Keratinocyte (primary cell): ENCODE results near the gene DPH1. TPM values are rescaled to one million over a fixed set of nuclear protein-coding genes. Genes with fewer than 3 reads are reported as not detected.

Experiments used
- DNase-seq: peaks from one replicate; pipeline ENCODE4 v3.0.0-alpha.2; 2011; ENCODE audit warnings: low read depth, missing footprints, low spot score
- FAIRE-seq: peaks from 2 replicates; lab custom pipeline; 2011; peaks lifted over from hg19 to GRCh38; lab: Jason Lieb, UNC
- H2AFZ ChIP-seq: 2 replicates; pipeline ENCODE4 v1.6.0; 2012; ENCODE audit warnings: low read length, control low read depth, inconsistent platforms; ENCODE audit not compliant: control insufficient read depth
- H3K27ac ChIP-seq: 2 replicates; pipeline ENCODE4 v1.5.1; 2011; ENCODE audit warnings: low read length; ENCODE audit not compliant: control insufficient read depth, insufficient read depth
- H3K27me3 ChIP-seq: 3 replicates; pipeline ENCODE4 v1.6.0; 2011; ENCODE audit warnings: low read length; ENCODE audit not compliant: control insufficient read depth, insufficient read depth; ENCODE audit errors: extremely low read depth
- H3K36me3 ChIP-seq, 2 experiments: 2 replicates in 1 of 2; 3 replicates in 1 of 2; pipeline ENCODE4 v1.5.1; 2011; ENCODE audit warnings: low read length in 2 of 2, mild to moderate bottlenecking in 1 of 2; ENCODE audit not compliant: control insufficient read depth in 2 of 2, insufficient read depth in 2 of 2; ENCODE audit errors: extremely low read depth in 1 of 2
- H3K4me1 ChIP-seq: 3 replicates; pipeline ENCODE4 v1.5.1; 2011; ENCODE audit warnings: low read length; ENCODE audit not compliant: control insufficient read depth, insufficient read depth; ENCODE audit errors: extremely low read depth
- H3K4me2 ChIP-seq: 3 replicates; pipeline ENCODE4 v1.6.0; 2011; ENCODE audit warnings: low read depth, low read length; ENCODE audit not compliant: control insufficient read depth, insufficient read depth; ENCODE audit errors: extremely low read depth
- H3K4me3 ChIP-seq, 3 experiments: fragments of 200-600 bp in 1 of 3; sonication (generic) in 1 of 3; 2 replicates in 2 of 3; 3 replicates in 1 of 3; pipeline ENCODE4 v1.5.1; 2011 to 2016; ENCODE audit warnings: low read length in 3 of 3, mild to moderate bottlenecking in 3 of 3, control low read depth in 2 of 3, inconsistent platforms in 1 of 3, low read depth in 1 of 3, mixed read lengths in 1 of 3, mixed run types in 1 of 3, moderate library complexity in 1 of 3; ENCODE audit not compliant: control insufficient read depth in 2 of 3, insufficient read depth in 2 of 3; ENCODE audit errors: extremely low read depth in 1 of 3
- H3K79me2 ChIP-seq: 2 replicates; pipeline ENCODE4 v1.6.0; 2012; ENCODE audit warnings: low read length; ENCODE audit not compliant: control insufficient read depth, insufficient read depth
- H3K9ac ChIP-seq: 3 replicates; pipeline ENCODE4 v1.6.0; 2011; ENCODE audit warnings: low read length; ENCODE audit not compliant: control insufficient read depth, insufficient read depth; ENCODE audit errors: extremely low read depth
- H3K9me1 ChIP-seq: 3 replicates; pipeline ENCODE4 v1.6.0; 2011; ENCODE audit warnings: low read length; ENCODE audit not compliant: control insufficient read depth, insufficient read depth; ENCODE audit errors: extremely low read depth
- H3K9me3 ChIP-seq: 2 replicates; pipeline ENCODE4 v1.5.1; 2012; ENCODE audit warnings: low read depth, low read length; ENCODE audit not compliant: control insufficient read depth
- H4K20me1 ChIP-seq: 3 replicates; pipeline ENCODE4 v1.6.0; 2011; ENCODE audit warnings: low read length; ENCODE audit not compliant: control insufficient read depth, insufficient read depth; ENCODE audit errors: extremely low read depth
- EZH2 ChIP-seq: IDR thresholded peaks from one replicate; pipeline ENCODE4 v1.6.1; 2012; ENCODE audit warnings: inconsistent platforms, mild to moderate bottlenecking, low read length, moderate library complexity
- dilution Hi-C: fragments of 300-500 bp; cut with MboI; formaldehyde crosslinking; loops from one replicate; pipeline ENCODE4 v1.7.0; 2020; ENCODE audit warnings: low sequenced_read_pairs; ENCODE audit not compliant: extremely low pct_ligation_motif_present
- polyA plus RNA-seq, 5 experiments: library from polyadenylated mRNA; depleted of rRNA in 3 of 5; stranded (reverse) in 3 of 5; stranded (forward) in 1 of 5; unstranded in 1 of 5; fragments of >200 nt; gene quantifications; 1 replicate in 1 of 5; 2 replicates in 3 of 5; 3 replicates in 1 of 5; pipeline versions ENCODE4 v1.2.1 to v1.2.3, GENCODE V29; 2011 to 2012; ENCODE audit warnings: missing spikeins in 2 of 5, low read depth in 1 of 5, low replicate concordance in 1 of 5
- TF ChIP-seq, protein P1 (sequence below), 3 experiments: IDR thresholded peaks in 1 of 3; conservative IDR thresholded peaks in 1 of 3; optimal IDR thresholded peaks in 1 of 3; 2 replicates in 2 of 3; 3 replicates in 1 of 3; pipeline versions ENCODE3 to v1.5.1; 2011; ENCODE audit warnings: low read length in 3 of 3, mild to moderate bottlenecking in 3 of 3, moderate library complexity in 2 of 3, control low read depth in 1 of 3, inconsistent platforms in 1 of 3; ENCODE audit not compliant: insufficient read depth in 2 of 3; ENCODE audit errors: extremely low read depth in 1 of 3

Gene DPH1
- polyA plus RNA-seq, 1 donor (not counting 4 experiments of a cell fraction or from before 2014, with no cell fraction given), result 18.9 TPM

DNA sequence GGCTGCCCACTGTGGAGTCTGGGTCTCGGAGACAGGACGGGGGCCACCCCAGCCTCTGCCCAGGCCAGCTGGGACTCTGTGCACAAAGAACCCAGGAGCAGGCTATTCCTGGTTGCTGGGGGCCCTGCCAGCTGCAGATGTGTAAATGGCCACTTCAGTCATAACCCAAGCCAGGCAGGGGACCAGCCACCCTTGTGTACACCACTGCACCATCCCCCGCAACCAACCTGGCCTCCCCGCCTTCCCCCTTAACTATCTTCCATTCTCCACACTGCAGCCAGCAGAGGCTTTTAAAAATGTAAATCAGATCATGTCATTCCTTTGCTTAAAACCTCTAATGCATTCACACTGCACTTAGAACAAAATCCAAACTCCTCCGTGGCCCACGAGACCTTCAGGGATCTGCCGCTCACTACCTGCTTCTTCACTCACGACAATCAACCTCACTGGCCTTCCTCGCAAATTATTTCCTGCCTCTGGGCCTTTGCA is 33.1 kb upstream of the DPH1 start:
- no peaks in the 10 kb centered on the region for H4K20me1 ChIP-seq
- no peak overlapping the region for H3K4me3 ChIP-seq
- no peak overlapping the region for H2AFZ ChIP-seq
- no peak overlapping the region for H3K27ac ChIP-seq
- no peaks in the 10 kb centered on the region for H3K36me3 ChIP-seq
- H3K27me3 ChIP-seq, result no peaks in the 10 kb centered on the region
- no peak overlapping the region for H3K9ac ChIP-seq
- no peak for DNase-seq
- H3K4me1 ChIP-seq, result peaks cover 17% of the 10 kb centered on the region
- H3K9me1 ChIP-seq, result no peaks in the 10 kb centered on the region
- H3K79me2 ChIP-seq, result no peaks in the 10 kb centered on the region
- dilution Hi-C loops, result no loop called here
- no peaks in the 10 kb centered on the region for H3K9me3 ChIP-seq
- FAIRE-seq, result no peak
- TF ChIP-seq EZH2, result no peak
- TF ChIP-seq, protein P1, sequence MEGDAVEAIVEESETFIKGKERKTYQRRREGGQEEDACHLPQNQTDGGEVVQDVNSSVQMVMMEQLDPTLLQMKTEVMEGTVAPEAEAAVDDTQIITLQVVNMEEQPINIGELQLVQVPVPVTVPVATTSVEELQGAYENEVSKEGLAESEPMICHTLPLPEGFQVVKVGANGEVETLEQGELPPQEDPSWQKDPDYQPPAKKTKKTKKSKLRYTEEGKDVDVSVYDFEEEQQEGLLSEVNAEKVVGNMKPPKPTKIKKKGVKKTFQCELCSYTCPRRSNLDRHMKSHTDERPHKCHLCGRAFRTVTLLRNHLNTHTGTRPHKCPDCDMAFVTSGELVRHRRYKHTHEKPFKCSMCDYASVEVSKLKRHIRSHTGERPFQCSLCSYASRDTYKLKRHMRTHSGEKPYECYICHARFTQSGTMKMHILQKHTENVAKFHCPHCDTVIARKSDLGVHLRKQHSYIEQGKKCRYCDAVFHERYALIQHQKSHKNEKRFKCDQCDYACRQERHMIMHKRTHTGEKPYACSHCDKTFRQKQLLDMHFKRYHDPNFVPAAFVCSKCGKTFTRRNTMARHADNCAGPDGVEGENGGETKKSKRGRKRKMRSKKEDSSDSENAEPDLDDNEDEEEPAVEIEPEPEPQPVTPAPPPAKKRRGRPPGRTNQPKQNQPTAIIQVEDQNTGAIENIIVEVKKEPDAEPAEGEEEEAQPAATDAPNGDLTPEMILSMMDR (optimal IDR thresholded peaks at IDR 0.05 in 1 of 3, IDR thresholded peaks at IDR 0.05 in 1 of 3, conservative IDR thresholded peaks at IDR 0.05 in 1 of 3; ENCODE audit: extremely low read depth in 1 of 3, insufficient read depth in 2 of 3, low read length in 3 of 3), result no peak
- peak overlapping the region; percentile 1 for H3K4me2 ChIP-seq

DNA sequence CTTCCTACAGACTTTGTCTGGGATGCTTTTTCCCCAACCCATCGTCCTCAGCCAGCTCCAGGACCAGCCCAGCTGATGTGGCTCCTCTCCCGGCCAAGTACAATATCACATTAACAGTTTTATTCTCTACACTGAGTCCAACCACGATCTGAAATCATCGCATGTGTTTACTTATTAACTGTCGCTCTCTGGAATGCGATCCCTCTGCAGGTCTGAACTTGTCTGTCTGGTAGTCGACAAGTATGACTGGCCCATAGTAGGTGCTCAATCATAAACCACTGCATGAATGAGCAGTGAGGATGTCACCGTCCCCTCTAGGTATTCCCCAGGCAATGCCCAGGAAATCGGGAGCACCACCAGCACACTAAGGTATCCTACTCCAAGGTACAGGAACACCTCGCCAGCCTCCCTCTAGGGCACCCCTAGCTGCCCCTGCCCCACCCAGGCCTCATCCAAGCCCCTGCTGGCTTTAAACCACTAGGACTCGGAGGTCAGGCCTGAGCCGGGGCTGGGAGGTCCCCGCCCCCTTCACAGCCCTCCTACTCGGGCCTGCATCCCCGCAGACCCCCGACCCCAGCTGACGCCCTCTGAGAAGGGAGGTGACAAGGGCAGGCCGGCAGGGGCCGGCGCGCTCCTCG is 32.5 kb upstream of the DPH1 start:
- Histone ChIP-seq H4K20me1 (no peaks in the 10 kb centered on the region), H3K36me3 (no peaks in the 10 kb centered on the region), H3K9me1 (no peaks in the 10 kb centered on the region), H3K4me1 (peaks cover 17% of the 10 kb centered on the region), H3K4me3 (no peak overlapping the region), H3K27me3 (no peaks in the 10 kb centered on the region), H3K9me3 (no peaks in the 10 kb centered on the region), H3K79me2 (no peaks in the 10 kb centered on the region), H2AFZ (no peak overlapping the region), H3K9ac (no peak overlapping the region), H3K4me2 (peak overlapping the region; percentile 1), H3K27ac (no peak overlapping the region)
- FAIRE-seq (peak; percentile 86), DNase-seq (peak; percentile 88)
- dilution Hi-C loops, result no loop called here
- TF ChIP-seq, protein P1 (optimal IDR thresholded peaks at IDR 0.05 in 1 of 3, IDR thresholded peaks at IDR 0.05 in 1 of 3, conservative IDR thresholded peaks at IDR 0.05 in 1 of 3; ENCODE audit: extremely low read depth in 1 of 3, insufficient read depth in 2 of 3, low read length in 3 of 3), result no peak
- no peak for TF ChIP-seq EZH2
